Stimulated activated CD4-positive, alpha-beta T cell treated with anti-CD3 and anti-CD28 coated beads, Interleukin-15, amount 100 ng/mL, for 48 hours (primary cell): ENCODE results near the gene RDH13.
"Not testable (repeated sequence)": the region's sequence is repeated elsewhere in the genome, so short reads cannot be mapped to it uniquely, and the experiment has no call there.

Experiments
- DNase-seq, 2 donors: peaks; one replicate each; pipeline ENCODE4 v3.0.0-alpha.2; 2020; ENCODE audit warnings: low read depth in 2 of 2

The RDH13 gene

DNA sequence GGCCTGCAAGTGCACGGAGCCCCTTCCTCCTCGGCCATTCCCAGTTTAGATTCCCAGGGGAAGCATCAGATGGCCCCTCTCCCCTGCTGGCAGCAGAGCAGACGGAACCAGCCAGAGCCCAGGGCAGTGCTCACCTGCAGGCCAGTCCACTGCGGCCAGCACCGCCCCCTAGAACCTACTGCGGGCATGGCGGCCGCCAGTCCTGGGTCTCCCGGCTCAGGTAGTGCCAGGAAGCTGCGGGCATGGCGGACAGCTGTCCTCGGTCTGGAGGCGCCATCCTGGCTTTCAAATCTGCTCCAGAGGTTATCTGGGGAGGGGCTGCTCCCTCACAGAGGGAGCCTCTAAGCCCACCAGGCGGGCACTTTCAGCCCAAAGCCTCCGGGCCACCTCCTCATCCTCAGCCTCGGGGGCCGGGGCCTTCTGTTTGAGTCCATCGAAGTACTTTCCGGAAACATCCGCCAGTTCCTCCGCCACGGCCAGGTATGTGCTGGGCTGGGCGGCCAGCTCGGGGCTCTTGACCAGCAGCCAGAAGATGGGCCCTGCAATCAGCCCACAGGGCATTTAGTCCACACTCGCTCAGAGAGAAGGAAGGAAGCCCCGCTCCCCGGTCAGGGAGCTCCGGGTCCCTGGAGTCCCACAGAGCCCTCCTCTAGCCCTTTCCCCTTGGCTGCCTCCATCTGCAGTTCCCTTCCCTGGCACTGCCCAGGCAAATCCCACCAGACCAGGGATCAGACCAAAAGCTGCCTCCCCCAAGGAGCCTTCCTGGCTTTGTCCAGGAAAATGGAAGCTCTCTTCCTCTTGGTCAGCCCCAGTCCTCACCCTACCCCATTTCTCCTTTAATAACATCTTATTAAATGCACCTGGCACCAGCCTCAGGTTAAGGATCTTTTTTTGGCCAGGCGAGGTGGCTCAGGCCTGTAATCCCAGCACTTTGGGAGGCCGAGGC is 17.9 kb downstream of the RDH13 start:
- no peak for DNase-seq

GRCh38 chr19:55044286-55044685 is 18.7 kb downstream of the RDH13 start:
- DNase-seq, result no peak

- DNase-seq, result no peak
Observed at GRCh38 chr19:55042688-55043087, 20.3 kb downstream of the RDH13 start.

DNA sequence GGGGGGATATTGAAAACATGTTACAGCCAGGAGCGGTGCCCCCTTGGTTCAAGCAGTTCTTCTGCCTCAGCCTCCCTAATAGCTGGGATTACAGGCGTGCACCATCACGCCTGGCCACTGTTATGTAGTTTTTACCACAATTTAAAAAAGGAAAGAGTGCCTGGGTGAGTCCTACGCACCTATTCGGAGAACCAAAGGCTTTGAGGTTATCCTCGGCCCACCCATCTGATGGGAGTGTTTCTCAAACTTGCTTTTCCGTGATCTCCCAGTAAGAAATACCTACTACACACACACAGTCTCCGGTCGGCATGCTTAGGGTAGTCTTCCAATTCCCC is 20.6 kb downstream of the RDH13 start:
- DNase-seq, result no peak

DNA sequence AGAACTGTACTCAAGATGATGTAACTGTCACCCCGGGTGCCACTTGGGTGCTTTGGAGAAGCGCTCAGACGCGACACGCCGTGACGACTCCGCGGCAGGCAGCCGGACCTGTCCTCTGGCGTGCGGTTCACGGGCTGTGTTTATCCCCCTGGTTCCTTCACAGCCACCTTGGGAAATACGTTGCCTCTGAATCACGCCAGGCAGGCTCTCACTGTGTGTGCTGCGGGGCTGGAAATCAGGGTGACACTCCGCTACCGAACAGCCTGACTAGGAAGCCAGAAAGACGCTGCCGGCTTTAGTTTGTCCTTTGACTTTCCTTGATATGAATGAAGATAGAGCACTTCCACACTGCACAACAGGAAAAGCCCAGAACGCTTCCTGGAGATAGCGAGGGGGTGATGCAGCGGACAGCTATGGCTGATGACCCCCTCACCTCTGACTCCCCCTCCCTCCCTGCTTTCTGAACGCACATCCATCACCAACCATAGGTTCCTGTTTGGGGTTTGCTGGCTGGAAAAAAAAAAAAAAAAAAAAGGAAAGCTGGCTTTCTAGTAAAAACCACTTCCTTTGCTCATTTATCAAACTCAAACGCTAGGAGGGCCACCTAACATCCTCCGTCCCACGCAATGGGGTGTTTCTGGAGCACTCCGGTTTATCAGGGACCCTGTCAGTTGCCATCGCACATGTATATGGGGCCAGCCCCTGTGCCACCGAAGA is 21.2 kb downstream of the RDH13 start:
- DNase-seq, result peak in 1 of 2 donors; percentile 19

DNA sequence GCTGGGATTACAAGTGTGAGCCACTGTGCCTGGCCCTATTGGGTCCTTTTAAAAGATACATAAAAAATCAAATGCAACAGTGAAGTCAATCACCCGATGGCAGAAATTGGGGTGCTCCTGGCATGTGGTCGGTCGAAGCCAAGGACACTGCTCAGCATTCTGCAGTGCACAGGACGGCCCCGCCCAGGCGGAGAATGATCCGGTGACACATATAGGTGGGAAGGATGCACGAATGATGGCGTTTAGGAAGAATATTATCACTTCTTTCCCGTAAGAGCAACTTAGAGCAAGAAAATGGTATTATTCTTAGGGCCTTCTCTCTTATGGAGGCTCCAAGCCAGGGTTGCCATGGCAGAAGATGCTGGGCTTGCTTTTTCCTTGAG is 21.7 kb downstream of the RDH13 start:
- no peak for DNase-seq

DNA sequence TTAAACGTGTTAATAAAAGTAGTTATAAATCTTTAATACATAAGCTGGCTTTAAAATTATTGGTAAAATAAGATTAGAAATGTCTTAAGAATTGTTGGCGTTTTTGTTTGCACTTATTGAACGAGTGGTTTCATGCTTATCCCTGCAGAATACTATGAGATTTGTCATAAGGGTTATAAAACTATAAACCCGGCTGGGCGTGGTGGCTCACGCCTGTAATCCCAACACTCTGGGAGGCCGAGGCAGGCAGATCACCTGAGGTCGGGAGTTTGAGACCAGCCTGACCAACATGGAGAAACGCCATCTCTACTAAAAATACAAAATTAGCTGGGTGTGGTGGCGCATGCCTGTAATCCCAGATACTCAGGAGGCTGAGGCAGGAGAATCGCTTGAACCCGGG is 22.3 kb downstream of the RDH13 start:
- not testable (repeated sequence) for DNase-seq

DNA sequence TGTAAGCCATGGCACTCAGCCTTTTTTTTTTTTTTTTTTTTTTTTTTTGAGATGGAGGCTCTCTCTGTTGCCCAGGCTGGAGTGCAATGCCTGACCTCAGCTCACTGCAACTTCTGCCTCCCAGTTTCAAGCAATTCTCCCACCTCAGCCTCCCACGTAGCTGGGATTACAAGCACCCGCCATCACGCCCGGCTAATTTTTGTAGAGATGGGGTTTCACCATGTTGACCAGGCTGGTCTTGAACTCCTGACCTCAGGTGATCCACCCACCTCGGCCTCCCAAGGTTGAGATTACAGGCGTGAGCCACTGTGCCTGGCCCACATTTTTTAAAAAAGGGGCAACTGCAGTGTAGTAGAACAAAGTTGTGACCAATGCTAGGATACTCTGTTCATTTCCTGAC is 25.3 kb downstream of the RDH13 start:
- not testable (repeated sequence) for DNase-seq

GRCh38 chr19:55036058-55036457 is 26.9 kb downstream of the RDH13 start:
- no peak for DNase-seq

GRCh38 chr19:55034751-55035150 is 28.2 kb downstream of the RDH13 start:
- no peak for DNase-seq

DNA sequence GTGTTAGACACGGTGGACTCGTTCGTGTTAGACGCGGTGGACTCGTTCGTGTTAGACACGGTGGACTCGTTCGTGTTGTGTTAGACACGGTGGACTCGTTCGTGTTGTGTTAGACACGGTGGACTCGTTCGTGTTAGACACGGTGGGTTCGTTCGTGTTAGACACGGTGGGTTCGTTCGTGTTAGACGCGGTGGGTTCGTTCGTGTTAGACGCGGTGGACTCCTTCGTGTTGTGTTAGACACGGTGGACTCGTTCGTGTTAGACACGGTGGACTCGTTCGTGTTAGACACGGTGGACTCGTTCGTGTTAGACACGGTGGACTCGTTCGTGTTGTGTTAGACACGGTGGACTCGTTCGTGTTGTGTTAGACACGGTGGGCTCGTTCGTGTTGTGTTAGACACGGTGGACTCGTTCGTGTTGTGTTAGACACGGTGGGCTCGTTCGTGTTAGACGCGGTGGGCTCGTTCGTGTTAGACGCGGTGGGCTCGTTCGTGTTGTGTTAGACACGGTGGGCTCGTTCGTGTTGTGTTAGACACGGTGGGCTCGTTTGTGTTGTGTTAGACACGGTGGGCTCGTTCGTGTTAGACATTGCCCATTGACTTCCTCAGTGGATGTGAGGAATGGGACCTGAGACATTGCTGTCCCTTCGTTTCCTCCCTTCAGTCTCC is 29.8 kb downstream of the RDH13 start:
- DNase-seq, result not testable (repeated sequence)

DNA sequence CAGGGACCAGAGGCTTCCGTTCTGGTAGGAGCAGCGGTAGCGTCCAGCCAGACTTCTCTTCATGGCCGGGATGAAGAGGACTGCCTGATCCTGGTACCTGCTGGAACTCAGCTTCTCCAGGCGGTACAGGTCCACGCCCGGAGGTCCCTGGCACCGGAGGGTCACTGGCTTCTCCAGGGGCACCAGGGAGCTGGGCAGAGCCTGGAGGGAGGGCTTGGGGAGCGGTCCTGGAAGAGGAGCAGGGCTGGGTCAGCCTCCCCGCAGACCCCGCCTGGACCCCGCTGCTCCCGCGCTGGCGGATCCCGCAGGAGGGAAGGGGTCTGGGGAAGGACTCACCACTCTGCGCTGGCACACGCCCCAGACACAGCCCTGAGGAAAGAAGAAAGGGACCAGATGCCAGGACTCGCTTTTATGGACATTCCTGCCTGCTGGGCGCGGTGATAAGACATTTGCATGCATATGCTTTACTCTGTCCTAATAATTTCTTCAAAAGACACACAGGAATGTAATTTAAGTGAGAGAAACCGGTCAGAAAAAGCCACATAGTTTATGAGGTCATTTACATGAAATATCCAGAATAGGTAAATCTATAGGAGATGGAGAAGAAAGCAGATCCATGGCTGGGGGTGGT is 30.7 kb downstream of the RDH13 start:
- DNase-seq, result no peak

DNA sequence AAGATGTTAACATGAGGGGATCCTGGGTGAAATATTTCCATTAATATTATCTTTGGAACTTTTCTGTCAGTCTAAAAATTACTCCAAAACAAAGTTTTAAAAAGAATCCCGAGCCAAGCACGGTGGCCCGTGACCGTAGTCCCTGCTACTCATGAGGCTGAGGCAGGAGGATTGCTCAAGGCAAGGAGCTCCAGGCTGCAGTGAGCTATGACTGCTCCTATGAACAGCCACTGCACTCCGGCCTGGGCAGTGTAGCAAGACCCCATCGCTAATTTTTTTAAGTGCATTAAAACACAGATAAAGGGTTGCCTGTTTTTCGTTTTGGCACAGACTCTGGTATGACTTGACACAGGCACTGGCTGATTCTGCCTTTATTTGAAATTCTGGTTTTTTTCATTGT is 31.8 kb downstream of the RDH13 start:
- no peak for DNase-seq

- no peak for DNase-seq
Observed at GRCh38 chr19:55028757-55029156, 34.2 kb downstream of the RDH13 start.

DNA sequence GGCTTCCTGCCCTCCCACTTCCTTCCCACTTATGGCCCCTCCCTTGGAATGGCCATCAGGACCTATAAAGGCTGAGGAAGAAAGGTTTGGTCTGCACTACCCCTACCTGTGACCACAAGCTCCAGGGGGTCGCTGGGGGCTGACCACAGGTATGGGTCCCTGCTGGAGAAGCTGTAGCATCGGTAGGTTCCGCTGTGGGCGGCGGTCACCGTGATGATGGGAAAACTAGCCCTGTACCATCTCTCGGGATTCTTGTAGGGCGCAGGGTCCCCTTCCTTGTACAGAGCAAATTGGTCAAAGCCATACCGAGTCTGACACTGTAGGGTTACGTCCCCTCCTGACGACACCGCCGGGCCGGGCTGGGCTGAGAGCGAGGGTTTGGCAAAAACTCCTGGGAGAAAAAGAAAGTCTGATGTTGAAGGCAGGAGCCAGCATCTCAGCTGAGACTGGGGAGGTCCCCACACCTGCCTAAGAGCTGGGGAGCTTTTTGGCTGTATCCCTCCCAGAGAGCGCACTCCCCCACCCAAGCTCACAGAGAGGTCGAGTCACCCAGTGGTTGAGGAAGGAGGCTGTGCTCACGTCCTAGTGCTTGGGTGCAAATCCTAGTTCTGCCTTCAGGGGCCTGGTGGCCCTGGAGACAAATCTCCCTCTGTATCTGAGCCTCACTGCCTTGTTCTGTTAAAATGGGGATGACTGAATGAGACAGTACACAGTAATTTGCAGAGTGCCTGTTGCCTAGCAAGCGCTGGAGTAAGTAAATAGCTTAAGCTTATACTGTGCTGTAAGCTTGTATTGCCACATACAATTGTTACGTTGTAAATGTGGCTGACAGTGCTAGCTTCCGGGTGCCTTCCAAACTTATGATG is 35.2 kb downstream of the RDH13 start:
- DNase-seq, result no peak

DNA sequence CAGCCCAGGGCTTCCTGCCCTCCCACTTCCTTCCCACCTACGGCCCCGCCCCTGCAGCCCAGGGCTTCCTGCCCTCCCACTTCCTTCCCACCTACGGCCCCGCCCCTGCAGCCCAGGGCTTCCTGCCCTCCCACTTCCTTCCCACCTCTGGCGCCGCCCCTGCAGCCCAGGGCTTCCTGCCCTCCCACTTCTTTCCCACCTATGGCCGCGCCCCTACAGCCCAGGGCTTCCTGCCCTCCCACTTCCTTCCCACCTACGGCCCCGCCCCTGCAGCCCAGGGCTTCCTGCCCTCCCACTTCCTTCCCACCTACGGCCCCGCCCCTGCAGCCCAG is 35.8 kb downstream of the RDH13 start:
- not testable (repeated sequence) for DNase-seq

DNA sequence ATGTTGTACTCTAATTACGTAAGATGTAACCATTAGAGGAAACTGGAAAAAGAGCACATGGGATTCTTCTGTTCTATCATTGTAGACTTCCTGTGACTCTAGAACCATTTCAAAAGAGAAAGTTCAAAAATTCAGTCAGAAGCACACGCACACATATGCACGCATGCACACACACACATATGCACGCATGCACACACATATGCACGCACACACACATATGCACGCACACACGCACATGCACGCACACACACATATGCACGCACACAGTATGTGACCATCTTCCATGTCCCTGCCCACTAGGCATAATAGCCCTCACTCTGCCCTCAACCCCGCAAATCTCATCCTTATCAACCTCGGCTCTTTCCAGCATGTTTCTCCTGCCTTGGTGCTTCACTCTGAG is 38.8 kb downstream of the RDH13 start:
- no peak for DNase-seq

DNA sequence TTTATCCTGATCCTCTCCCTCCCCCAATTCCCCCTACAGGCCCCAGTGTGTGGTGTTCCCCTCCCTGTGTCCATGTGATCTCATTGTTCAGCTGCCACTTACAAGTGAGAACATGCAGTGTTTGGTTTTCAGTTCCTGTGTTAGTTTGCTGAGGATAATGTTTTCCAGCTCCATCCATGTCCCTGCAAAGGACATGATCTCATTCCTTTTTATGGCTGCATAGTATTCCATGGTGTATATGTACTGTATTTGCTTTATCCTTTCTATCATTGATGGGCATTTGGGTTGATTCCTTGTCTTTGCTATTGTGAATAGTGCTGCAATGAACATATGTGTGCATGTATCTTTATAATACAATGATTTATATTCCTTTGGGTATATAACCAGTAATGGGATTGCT is 42.6 kb downstream of the RDH13 start:
- not testable (repeated sequence) for DNase-seq

GRCh38 chr19:55018633-55019032 is 44.3 kb downstream of the RDH13 start:
- no peak for DNase-seq

DNA sequence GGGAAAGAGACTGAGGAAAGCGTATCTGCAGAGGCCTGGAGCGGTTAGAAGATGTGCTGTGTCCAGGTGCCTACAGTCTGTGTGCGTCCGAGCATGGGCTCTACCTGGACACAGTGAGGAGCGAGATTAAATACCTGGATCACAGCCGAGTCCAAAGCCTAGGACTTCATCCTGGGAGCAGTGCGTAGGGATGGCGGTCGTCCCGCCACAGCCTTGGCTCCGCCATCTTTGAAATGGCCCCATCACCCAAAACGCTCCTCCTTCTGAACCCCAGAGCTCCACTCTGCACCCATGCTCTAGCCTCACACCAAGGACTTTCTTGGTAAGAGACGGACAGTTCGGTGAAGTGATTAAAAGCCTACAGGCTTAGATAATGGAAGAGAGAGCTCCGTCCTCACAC is 44.7 kb downstream of the RDH13 start:
- no peak for DNase-seq

GRCh38 chr19:55016017-55016416 is 46.9 kb downstream of the RDH13 start:
- DNase-seq, result no peak
